Keratinocyte (primary cell): Measurements from ENCODE around the gene SYDE1.

ENCODE experiments used
- EZH2 ChIP-seq: IDR thresholded peaks from one replicate; pipeline ENCODE4 v1.6.1; 2012; ENCODE audit warnings: inconsistent platforms, mild to moderate bottlenecking, low read length, moderate library complexity
- TF ChIP-seq, protein P1 (sequence below), 3 experiments: IDR thresholded peaks in 1 of 3; conservative IDR thresholded peaks in 1 of 3; optimal IDR thresholded peaks in 1 of 3; 2 replicates in 2 of 3; 3 replicates in 1 of 3; pipeline versions ENCODE3 to v1.5.1; 2011; ENCODE audit warnings: low read length in 3 of 3, mild to moderate bottlenecking in 3 of 3, moderate library complexity in 2 of 3, control low read depth in 1 of 3, inconsistent platforms in 1 of 3; ENCODE audit not compliant: insufficient read depth in 2 of 3; ENCODE audit errors: extremely low read depth in 1 of 3

DNA sequence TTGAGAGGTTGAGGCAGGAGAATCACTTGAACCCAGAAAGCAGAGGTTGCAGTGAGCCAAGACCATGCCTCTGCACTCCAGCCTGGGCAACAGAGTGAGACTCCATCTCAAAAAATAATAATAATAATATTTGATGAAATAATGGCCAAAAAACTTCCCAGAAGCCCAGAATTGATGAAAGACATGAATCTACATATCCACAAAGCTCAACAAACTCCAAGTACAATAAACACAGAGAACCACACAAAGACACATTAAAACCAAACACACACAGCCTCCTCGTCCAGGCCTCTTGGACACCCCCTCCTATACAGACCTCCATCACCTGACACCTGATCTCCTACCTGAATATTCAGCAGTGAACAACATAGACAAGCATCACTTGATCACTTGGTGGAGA, 3.2 kb upstream of the SYDE1 start:
- TF ChIP-seq, protein P1, sequence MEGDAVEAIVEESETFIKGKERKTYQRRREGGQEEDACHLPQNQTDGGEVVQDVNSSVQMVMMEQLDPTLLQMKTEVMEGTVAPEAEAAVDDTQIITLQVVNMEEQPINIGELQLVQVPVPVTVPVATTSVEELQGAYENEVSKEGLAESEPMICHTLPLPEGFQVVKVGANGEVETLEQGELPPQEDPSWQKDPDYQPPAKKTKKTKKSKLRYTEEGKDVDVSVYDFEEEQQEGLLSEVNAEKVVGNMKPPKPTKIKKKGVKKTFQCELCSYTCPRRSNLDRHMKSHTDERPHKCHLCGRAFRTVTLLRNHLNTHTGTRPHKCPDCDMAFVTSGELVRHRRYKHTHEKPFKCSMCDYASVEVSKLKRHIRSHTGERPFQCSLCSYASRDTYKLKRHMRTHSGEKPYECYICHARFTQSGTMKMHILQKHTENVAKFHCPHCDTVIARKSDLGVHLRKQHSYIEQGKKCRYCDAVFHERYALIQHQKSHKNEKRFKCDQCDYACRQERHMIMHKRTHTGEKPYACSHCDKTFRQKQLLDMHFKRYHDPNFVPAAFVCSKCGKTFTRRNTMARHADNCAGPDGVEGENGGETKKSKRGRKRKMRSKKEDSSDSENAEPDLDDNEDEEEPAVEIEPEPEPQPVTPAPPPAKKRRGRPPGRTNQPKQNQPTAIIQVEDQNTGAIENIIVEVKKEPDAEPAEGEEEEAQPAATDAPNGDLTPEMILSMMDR (optimal IDR thresholded peaks at IDR 0.05 in 1 of 3, IDR thresholded peaks at IDR 0.05 in 1 of 3, conservative IDR thresholded peaks at IDR 0.05 in 1 of 3; ENCODE audit: extremely low read depth in 1 of 3, insufficient read depth in 2 of 3, low read length in 3 of 3), result no peak
- no peak for TF ChIP-seq EZH2
